ENCODE results near the gene TSEN54.
A peak's percentile ranks its signal among the peaks of the same experiment; 100 is the strongest.
"Not testable (repeated sequence)": the region's sequence is repeated elsewhere in the genome, so short reads cannot be mapped to it uniquely, and the experiment has no call there.

Gene TSEN54

GRCh38 chr17:75505640-75506039, 10.7 kb upstream of the TSEN54 start:
- DNase-seq: no peak

- DNase-seq: no peak
Measured at GRCh38 chr17:75506134-75506533, 10.2 kb upstream of the TSEN54 start.

- DNase-seq: no peak
Measured at GRCh38 chr17:75506888-75507287, 9.4 kb upstream of the TSEN54 start.

DNA sequence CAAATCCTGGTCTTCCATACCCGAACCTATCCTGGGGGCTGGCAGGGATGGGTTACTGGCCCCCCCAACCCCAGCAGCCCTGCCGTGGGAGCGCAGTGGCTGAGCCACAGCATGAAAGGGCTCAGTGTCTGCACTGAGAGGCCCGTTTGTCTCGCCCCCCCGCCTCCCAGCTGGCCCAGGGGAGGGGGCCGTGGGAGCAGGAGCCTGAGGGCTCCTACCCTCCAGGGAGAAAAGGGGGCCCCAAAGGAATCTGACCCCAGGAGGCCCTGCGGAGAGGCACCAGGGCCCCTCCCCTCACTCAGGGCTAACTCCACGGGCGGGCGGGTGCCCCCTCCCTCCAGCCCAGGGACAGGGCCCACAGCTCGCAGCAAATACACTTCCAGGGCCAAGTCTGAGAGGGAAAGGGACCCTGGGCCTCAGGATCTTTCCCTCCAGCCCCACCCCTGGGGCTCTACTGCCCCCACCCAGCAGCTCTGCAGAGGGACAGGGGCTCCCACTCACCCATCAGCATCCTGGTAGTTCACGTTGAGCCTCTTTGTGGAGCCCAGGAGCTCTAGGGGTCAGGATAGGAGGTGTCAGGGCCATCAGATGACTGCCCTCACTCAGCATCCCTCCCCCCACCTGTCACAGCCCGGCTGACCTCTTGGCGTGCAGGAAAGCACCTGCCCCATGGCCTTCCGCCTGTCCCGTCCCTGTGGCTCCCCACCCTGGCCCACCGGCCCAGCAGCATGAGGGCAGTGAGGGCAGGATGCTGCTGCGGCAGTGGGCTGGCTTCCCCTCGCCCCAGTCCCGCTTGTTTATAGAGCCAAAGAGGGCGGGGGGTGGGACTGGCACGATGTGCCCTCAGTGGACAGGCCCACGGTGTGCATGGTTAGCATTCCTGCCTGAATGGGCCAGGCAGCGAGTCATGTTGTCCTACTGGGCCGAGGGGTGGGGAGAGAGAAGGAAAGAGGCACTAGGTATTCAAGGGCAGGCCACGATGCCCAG, 8.3 kb upstream of the TSEN54 start:
- DNase-seq: no peak

GRCh38 chr17:75508931-75509361, 7.4 kb upstream of the TSEN54 start:
- DNase-seq: no peak

- no peak for DNase-seq
Measured at GRCh38 chr17:75509528-75510258, 6.6 kb upstream of the TSEN54 start.

- no peak for DNase-seq
Measured at GRCh38 chr17:75511270-75511609, 5.1 kb upstream of the TSEN54 start.

DNA sequence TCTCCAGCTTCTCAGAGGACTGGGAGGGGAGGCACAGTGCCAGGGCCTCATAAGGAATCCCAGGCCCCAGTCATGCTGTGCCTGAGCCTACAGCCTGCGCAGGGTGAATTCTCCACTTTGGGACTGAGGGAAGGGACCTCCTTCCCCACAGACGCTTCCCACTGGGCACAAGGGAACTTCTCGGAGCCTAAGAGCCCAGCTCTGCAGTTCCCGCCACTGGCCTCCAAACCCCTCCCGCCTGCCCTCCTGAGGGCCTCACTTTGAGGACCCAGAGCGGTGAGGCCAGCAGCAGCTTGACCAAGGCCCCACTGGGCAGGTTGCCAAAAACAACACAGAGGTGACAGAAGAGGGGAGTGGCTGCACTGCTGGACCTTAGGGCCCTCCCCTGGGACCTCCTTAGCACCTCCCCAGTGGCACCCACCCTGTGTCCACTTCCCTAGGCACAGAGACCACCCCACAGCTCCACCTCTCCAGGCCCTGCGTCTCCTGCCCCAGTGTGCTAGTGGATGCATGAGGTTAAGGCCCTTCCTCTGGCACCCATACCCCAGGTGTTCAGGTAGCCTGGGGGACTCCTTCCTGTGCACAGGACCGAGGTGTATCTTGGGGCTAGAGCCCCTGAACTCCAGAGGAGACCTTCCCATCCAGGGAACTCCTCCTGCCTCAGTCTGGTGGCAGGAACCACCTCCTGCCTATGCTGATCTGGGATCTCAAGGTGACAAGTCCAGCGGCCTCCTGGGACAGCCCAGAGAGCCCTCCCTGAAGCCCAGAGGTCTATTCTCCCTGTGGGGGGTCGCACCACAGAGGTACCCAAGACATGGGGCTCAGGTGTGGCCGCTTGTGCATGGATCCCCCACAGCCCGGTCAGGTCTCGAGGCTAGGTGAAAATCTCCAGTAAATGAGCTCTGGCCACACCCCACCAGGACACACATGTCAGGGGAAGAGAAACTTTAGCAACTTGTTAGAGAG, 4.4 kb upstream of the TSEN54 start:
- no peak for DNase-seq

GRCh38 chr17:75512926-75513640, 3.2 kb upstream of the TSEN54 start:
- no peak for DNase-seq

- DNase-seq: no peak
Measured at GRCh38 chr17:75513641-75514000, 2.7 kb upstream of the TSEN54 start.

- DNase-seq: no peak
Measured at GRCh38 chr17:75514299-75514918, 1.9 kb upstream of the TSEN54 start.

GRCh38 chr17:75514919-75515495, 1.3 kb upstream of the TSEN54 start:
- DNase-seq: no peak

DNA sequence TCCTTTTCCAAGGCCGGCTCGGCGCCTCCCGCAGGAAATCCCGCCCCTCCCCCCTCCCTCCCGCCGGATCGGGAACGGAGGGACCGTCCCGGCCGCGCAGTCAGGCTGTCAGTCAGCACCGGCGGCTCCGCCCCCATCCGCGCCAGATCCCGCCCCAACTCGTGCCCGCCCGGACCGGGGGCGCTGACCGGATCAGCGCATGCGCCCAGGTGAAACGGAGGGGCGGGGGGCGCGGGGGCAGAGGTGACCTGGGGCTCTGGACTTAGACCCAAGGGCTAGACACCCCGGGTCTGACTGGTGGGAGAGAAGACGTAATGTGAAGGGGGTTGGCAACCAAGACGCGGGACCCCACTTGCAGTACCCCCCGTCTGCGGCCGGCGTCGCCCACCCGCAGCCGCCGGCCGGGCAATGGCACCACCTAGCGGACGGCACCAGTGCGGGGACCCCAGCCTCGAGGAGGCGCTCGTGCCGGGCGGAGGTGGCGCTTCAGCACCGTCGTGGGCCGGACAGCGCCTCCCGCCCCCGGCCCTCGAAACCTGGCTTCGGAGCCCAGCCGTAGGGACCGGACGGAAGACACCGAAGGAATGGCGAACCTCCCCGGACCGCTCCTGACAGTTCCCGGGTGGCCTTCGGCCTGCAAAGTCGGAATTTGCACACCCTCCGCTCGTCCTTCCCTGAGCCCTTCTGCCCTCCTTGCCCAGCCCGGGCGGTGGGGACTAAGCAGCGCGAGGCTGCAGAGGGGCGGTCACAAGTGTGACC, 653 bp upstream of the TSEN54 start, which contains the start of gene CASKIN2:
CASKIN2 (minus strand) TSS at position 42 of the 759 bp plus-strand sequence. CDS start 1,733 bp downstream, outside the sequence.
- DNase-seq: peak; percentile 89 to 92

GRCh38 chr17:75516619-75517296, 430 bp downstream of the TSEN54 start:
- no peak for DNase-seq

GRCh38 chr17:75517297-75517865, 1.1 kb downstream of the TSEN54 start:
- no peak for DNase-seq

DNA sequence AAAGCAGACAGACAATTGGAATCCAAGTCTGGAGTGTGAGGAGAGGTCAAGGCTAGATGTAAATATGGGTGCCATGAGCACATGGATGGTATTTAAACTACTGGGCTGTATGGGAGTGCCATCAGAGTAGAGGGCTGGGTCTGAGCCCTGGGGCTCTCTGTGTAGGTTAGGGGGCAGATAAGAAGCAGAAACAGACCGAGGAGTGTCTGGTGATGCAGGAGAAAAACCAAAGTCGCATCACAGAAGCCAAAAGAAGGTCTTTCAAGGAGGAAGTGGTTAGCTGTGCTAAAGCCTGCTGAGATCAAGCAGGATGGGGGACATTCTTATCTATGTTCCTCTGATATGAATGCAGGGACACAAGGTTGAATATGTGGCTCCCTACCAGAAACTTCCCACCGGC, 1.9 kb downstream of the TSEN54 start:
- no peak for DNase-seq

DNA sequence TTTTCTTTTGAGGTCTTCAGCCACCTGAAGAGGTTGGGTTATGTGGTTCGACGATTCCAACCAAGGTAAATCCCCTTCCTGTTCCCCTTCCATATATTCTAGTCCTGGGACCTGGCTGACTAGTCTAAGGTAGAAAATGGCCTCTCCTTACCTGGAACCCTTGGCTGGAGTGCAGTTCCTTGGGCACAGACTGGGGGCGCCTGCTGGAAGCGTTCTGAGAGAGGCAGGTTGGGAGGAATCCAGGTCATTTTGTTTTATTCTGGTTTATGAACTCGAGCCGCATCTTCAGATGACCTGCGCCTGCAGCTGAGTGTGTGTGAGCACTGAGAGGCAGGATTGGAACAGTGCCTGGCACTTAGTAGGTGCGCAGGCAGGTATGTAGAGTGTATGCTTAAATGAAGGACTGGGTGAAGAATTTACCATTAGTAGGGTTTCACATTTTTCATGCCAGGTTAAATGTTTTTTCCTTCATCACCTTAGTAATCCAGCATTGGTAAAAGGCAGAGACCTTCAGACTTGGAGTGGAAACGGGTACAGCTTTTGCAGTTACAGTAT, 2.7 kb downstream of the TSEN54 start:
- no peak for DNase-seq

GRCh38 chr17:75520413-75520812, 4.1 kb downstream of the TSEN54 start:
- not testable (repeated sequence) for DNase-seq

GRCh38 chr17:75521290-75521689, 5.0 kb downstream of the TSEN54 start:
- no peak for DNase-seq

Measured in NCI-H187 (cell line).